Measurements from ENCODE around the gene VPS8.

The VPS8 gene

DNA sequence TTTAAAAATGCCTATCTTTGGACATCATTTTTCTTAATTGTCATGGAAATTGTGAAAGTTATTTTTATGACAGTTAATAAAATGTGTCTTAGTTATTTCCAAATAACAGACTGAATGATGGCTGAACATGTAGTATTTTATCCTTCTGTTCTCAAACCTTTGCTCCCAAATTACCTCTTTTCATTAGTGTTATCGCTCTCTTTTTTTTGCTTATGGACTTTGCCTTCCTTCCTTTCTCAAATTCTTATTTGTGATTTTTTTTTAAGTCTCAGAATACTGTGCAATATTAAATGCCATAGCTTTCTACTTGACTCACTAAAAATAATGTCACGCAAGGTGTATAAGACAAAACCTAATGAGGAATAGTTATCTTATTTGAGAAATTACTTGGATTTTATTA is 107.7 kb downstream of the VPS8 start:
- TF ChIP-seq PAX5 (IDR thresholded peaks at IDR 0.05; ENCODE audit: insufficient read depth, low read length, severe bottlenecking) (no peak), POLR2AphosphoS5 (IDR thresholded peaks at IDR 0.05; ENCODE audit: low read depth, low read length) (no peak), POU2F2 (IDR thresholded peaks at IDR 0.05; ENCODE audit: low read depth, low read length) (no peak), SPI1 (IDR thresholded peaks at IDR 0.05; ENCODE audit: low read depth, low read length) (no peak), TAF1 (IDR thresholded peaks at IDR 0.05; ENCODE audit: low read depth, low read length) (no peak), POLR2A (IDR thresholded peaks at IDR 0.05; ENCODE audit: low read depth, low read length) (no peak)
- DNase-seq (ENCODE audit: insufficient read length, low spot score), result no peak
- no peak for FAIRE-seq

DNA sequence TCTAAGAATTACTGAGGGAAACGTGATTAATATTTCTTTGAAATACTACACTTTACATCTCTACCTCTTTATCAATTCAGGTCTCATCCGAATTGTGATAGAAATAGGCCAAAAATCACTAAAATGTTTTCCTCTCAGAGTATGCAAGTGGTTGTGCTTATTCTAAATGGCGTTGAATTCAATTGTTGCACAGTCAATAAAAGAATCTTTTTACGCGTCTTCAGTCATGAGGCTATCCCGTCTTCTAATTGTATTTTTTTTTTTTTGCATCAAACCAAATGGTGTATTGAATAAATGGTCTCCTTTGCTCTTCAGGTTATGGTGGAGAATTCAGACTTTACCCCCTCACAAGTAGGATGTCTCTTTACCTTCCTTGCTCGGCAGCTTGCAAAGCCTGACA is 112.6 kb downstream of the VPS8 start:
- TF ChIP-seq POLR2A (IDR thresholded peaks at IDR 0.05; ENCODE audit: low read depth, low read length) (no peak), POLR2AphosphoS5 (IDR thresholded peaks at IDR 0.05; ENCODE audit: low read depth, low read length) (no peak), PAX5 (IDR thresholded peaks at IDR 0.05; ENCODE audit: insufficient read depth, low read length, severe bottlenecking) (no peak), TAF1 (IDR thresholded peaks at IDR 0.05; ENCODE audit: low read depth, low read length) (no peak), POU2F2 (IDR thresholded peaks at IDR 0.05; ENCODE audit: low read depth, low read length) (no peak), SPI1 (IDR thresholded peaks at IDR 0.05; ENCODE audit: low read depth, low read length) (no peak)
- no peak for DNase-seq (ENCODE audit: insufficient read length, low spot score)
- no peak for FAIRE-seq

DNA sequence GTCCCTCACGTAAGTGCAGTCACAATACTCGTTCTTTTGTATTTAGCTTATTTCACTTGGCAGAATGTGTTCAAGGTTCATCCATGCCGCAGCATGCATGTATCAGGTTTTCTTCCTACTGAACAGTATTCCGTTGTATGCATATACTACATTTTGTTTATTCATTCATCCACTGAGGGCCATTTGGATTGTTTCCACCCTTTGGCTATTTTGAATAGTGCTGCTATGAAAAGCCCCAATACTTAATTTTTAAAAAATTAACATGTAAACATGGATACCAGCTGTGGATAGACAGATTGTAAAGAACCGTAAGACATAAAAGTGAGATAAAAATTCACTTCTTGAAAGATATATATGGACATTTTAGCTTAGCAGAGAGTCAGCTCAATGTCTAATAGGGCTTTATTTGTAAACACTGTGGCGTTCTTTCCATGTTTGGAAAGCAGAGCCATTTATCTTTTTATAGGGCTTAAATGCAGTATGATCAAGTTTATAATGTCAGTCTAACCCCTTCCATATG is 115.9 kb downstream of the VPS8 start:
- DNase-seq (ENCODE audit: insufficient read length, low spot score) (no peak), FAIRE-seq (no peak)
- TF ChIP-seq POU2F2 (IDR thresholded peaks at IDR 0.05; ENCODE audit: low read depth, low read length), result no peak
- TF ChIP-seq SPI1 (IDR thresholded peaks at IDR 0.05; ENCODE audit: low read depth, low read length), result no peak
- TF ChIP-seq POLR2A (IDR thresholded peaks at IDR 0.05; ENCODE audit: low read depth, low read length), result no peak
- no peak for TF ChIP-seq POLR2AphosphoS5 (IDR thresholded peaks at IDR 0.05; ENCODE audit: low read depth, low read length)
- no peak for TF ChIP-seq TAF1 (IDR thresholded peaks at IDR 0.05; ENCODE audit: low read depth, low read length)
- no peak for TF ChIP-seq PAX5 (IDR thresholded peaks at IDR 0.05; ENCODE audit: insufficient read depth, low read length, severe bottlenecking)

DNA sequence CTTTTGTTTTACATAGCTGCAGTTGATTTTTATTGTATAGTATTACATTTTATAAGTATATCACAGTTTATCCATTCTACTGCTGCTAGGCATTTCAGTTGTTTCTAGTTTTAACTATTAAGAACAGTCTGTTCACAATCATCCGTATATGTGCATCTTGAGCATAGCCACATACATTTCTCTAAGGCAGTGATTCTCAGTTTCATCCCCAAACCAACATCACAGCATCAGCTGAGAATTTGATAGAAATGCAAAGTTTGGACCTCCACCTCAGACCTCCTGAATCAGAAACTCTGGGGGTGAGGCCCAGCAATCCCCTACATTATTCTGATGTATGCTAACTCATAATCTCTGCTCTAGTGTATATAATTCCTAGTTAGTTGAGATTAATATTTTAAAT is 120.8 kb downstream of the VPS8 start:
- FAIRE-seq, result no peak
- DNase-seq (ENCODE audit: insufficient read length, low spot score), result no peak
- TF ChIP-seq SPI1 (IDR thresholded peaks at IDR 0.05; ENCODE audit: low read depth, low read length), result no peak
- no peak for TF ChIP-seq POU2F2 (IDR thresholded peaks at IDR 0.05; ENCODE audit: low read depth, low read length)
- no peak for TF ChIP-seq TAF1 (IDR thresholded peaks at IDR 0.05; ENCODE audit: low read depth, low read length)
- TF ChIP-seq PAX5 (IDR thresholded peaks at IDR 0.05; ENCODE audit: insufficient read depth, low read length, severe bottlenecking), result no peak

DNA sequence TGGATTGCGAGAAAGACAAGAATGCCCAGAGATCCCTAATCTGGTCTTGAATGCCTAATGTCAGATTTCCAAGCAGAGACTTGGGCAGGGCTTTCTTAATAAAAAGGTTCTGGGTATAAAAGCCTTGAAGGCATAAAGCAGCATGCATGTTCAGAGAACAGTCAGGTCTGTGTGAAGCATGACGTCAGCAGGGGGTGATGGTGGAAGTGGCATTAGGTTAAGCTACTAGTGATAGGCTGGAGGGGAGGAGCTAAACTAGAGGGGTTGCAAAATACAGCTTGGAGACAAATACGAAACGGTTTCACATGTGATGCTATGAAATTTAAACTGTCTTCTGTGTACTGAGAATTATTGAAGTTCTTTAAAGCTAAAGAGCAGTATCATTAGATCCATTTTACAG is 125.6 kb downstream of the VPS8 start:
- TF ChIP-seq SPI1 (IDR thresholded peaks at IDR 0.05; ENCODE audit: low read depth, low read length), result no peak
- no peak for TF ChIP-seq TAF1 (IDR thresholded peaks at IDR 0.05; ENCODE audit: low read depth, low read length)
- no peak for TF ChIP-seq POLR2AphosphoS5 (IDR thresholded peaks at IDR 0.05; ENCODE audit: low read depth, low read length)
- no peak for TF ChIP-seq POLR2A (IDR thresholded peaks at IDR 0.05; ENCODE audit: low read depth, low read length)
- TF ChIP-seq PAX5 (IDR thresholded peaks at IDR 0.05; ENCODE audit: insufficient read depth, low read length, severe bottlenecking), result no peak
- no peak for TF ChIP-seq POU2F2 (IDR thresholded peaks at IDR 0.05; ENCODE audit: low read depth, low read length)
- FAIRE-seq (no peak), DNase-seq (ENCODE audit: insufficient read length, low spot score) (no peak)

DNA sequence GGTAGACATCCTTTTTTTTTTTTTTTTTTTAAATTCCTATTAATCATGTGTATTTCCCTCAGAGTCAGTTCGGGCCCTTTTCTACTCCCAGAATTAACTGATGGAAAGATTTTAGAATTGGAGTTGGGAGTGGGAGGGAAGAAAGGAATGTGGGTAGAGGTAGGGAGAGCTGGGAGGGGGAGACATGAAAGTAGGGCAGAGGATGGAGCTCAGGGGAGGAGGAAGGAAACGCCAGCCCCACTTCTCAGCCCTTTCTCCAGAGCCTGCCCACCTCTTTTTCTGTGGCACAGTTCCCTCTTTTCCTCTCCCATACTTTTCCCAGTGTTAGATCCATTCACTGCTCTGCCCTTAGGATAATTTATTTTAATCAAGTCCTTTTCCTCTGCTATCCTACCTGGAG is 129.4 kb downstream of the VPS8 start:
- DNase-seq (ENCODE audit: insufficient read length, low spot score) (no peak), FAIRE-seq (no peak)
- TF ChIP-seq POLR2AphosphoS5 (IDR thresholded peaks at IDR 0.05; ENCODE audit: low read depth, low read length) (no peak), POU2F2 (IDR thresholded peaks at IDR 0.05; ENCODE audit: low read depth, low read length) (no peak), TAF1 (IDR thresholded peaks at IDR 0.05; ENCODE audit: low read depth, low read length) (no peak), POLR2A (IDR thresholded peaks at IDR 0.05; ENCODE audit: low read depth, low read length) (no peak), SPI1 (IDR thresholded peaks at IDR 0.05; ENCODE audit: low read depth, low read length) (no peak), PAX5 (IDR thresholded peaks at IDR 0.05; ENCODE audit: insufficient read depth, low read length, severe bottlenecking) (no peak)

DNA sequence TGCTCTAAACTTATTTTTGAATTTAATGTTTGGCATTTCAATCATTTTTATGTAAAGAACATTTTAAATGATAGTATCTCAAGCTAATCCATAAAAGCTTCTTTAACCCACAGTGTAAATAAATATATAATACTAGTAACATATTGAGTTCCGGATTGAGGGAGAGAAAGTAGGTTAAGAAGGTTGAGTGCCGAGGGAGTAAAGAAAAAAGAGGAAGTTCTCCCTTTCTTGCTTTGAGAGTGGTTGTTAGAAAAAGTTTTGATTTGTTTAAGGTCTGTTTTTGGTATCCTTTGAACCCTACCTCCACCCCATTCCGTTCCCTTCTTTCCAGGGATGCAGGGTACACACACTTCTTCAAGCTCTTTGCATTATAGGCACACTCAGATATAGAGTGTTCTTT is 130.8 kb downstream of the VPS8 start:
- DNase-seq (ENCODE audit: insufficient read length, low spot score), result no peak
- TF ChIP-seq POU2F2 (IDR thresholded peaks at IDR 0.05; ENCODE audit: low read depth, low read length) (no peak), PAX5 (IDR thresholded peaks at IDR 0.05; ENCODE audit: insufficient read depth, low read length, severe bottlenecking) (no peak), SPI1 (IDR thresholded peaks at IDR 0.05; ENCODE audit: low read depth, low read length) (peak; percentile 7; the same call in 1 of the 2 replicates), POLR2A (IDR thresholded peaks at IDR 0.05; ENCODE audit: low read depth, low read length) (no peak), TAF1 (IDR thresholded peaks at IDR 0.05; ENCODE audit: low read depth, low read length) (no peak), POLR2AphosphoS5 (IDR thresholded peaks at IDR 0.05; ENCODE audit: low read depth, low read length) (no peak)
- no peak for FAIRE-seq

DNA sequence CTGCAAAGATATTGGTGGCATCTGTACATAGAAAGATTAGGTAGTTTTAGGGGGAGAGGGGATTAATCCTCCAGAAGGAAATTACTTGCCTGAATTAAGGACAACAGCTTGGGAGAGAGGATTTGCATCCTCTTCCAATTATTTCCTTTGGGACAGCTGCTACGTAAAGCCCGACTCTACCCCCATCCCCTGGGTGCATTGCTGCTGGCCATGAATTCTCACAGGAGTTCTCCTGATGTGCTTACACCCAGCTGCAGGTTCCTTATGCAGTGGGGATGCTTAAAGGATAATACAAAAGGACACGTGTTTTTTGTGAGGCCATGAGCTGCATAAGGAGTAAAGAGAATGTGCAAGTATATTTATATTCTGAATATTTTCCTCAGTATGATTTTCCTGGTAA is 132.3 kb downstream of the VPS8 start:
- TF ChIP-seq POLR2AphosphoS5 (IDR thresholded peaks at IDR 0.05; ENCODE audit: low read depth, low read length), result no peak
- no peak for TF ChIP-seq SPI1 (IDR thresholded peaks at IDR 0.05; ENCODE audit: low read depth, low read length)
- no peak for TF ChIP-seq POLR2A (IDR thresholded peaks at IDR 0.05; ENCODE audit: low read depth, low read length)
- no peak for TF ChIP-seq POU2F2 (IDR thresholded peaks at IDR 0.05; ENCODE audit: low read depth, low read length)
- no peak for TF ChIP-seq TAF1 (IDR thresholded peaks at IDR 0.05; ENCODE audit: low read depth, low read length)
- no peak for TF ChIP-seq PAX5 (IDR thresholded peaks at IDR 0.05; ENCODE audit: insufficient read depth, low read length, severe bottlenecking)
- FAIRE-seq, result no peak
- no peak for DNase-seq (ENCODE audit: insufficient read length, low spot score)

DNA sequence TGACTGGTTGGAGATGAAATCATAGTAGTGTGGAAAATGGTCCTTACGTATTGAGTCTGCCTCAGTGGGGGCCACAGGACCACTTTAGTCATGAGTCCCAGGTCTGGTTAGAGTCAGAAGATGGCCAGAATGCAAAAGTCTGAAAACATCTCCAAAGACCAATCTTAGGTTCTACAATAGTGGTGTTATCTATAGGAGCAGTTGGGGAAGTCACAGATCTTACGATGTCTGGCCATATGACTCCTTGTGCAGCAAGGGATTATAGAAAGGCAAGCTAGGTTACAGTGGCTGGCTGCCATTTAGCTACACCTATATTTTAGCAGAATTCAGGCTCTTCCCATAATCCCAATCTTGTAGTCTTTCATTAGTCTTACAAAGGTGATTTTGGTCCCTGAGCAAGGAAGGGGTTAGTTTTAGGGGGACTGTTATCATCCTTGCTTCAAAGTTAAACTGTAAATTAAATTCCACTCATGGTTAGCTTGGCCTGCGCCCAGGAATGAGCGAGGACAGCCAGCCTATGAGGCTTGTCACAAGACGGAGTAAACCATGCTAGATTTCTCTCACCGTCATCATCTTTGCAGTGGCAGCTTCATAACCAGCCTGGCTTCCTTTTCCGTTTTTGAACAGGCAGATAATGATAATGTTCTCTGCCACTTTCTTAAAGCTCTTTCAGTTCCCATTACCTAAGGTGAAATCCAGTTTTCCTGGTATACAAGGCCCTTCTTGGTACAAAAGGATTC is 134.1 kb downstream of the VPS8 start:
- FAIRE-seq (no peak), DNase-seq (ENCODE audit: insufficient read length, low spot score) (no peak)
- no peak for TF ChIP-seq POU2F2 (IDR thresholded peaks at IDR 0.05; ENCODE audit: low read depth, low read length)

DNA sequence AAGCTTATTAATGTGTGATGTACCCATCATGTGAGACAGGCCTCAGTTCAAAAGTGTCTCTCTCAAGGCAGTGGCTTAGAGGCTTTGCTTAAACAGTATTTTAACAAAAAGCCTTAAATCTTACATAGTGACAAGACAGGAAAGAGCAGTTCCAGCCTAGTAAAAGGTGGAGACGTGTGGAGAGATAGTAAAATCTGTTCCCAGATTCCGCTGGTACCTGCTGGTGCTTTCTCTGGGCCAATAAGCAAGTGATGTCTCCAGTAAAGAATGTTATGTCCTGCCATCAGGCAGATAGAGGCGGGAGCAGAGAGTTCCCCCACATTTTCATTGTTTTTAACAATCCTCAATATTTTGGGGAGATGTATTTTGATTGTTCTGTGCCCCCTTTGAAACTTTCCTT is 135.0 kb downstream of the VPS8 start:
- DNase-seq (ENCODE audit: insufficient read length, low spot score) (no peak), FAIRE-seq (no peak)
- TF ChIP-seq SPI1 (IDR thresholded peaks at IDR 0.05; ENCODE audit: low read depth, low read length) (no peak), POLR2A (IDR thresholded peaks at IDR 0.05; ENCODE audit: low read depth, low read length) (no peak), TAF1 (IDR thresholded peaks at IDR 0.05; ENCODE audit: low read depth, low read length) (no peak), POLR2AphosphoS5 (IDR thresholded peaks at IDR 0.05; ENCODE audit: low read depth, low read length) (no peak), PAX5 (IDR thresholded peaks at IDR 0.05; ENCODE audit: insufficient read depth, low read length, severe bottlenecking) (no peak), POU2F2 (IDR thresholded peaks at IDR 0.05; ENCODE audit: low read depth, low read length) (no peak)

All from GM12891 (cell line).